Occipital lobe (tissue), 2 donors: Measurements from ENCODE around the gene CFAP300. TPM values are rescaled to one million over a fixed set of nuclear protein-coding genes. Genes with fewer than 3 reads are reported as not detected.

Experiments used
- DNase-seq: peaks from one replicate; lab custom pipeline; 2025; lab: John Stamatoyannopoulos, UW
- total RNA-seq: library from RNA; depleted of rRNA; stranded (reverse); fragments of >200 nt; gene quantifications from one replicate; pipeline ENCODE4 v1.2.3, GENCODE V29; 2014

CFAP300 gene
- 4.8 TPM for total RNA-seq

DNA sequence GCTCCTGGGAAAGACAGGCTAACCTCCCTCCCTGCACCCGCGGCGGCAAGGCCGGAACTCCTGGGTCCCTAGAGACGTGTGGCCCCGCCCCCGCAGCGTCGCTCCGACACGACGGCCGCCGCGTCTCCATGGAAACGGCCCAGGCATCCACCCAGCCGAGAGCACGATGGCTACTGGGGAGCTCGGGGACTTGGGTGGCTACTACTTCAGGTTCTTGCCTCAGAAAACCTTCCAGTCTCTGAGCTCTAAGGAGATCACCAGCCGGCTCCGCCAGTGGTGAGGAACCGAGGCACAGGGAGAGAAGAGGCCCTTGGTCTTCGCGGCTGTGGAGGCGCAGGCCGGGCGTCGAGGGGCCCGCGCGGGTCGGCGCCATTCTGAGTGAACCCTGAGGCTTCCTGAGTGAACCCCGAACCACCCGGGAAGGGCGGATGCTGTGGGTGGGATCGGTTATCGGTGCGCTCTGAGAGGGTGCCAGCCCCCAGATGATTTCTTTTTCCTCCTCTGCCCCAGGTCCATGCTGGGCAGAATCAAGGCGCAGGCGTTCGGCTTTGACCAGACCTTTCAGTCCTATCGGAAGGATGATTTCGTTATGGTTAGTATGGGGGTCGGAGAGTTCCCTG lies at the start of gene CFAP300:
Gene CFAP300, plus strand, starts transcription at position 133 of the 620 bp plus-strand sequence. Its CDS starts 34 bp downstream, at position 167.
- DNase-seq = peak; percentile 31

- DNase-seq = no peak
Observed at GRCh38 chr11:102001657-102002338, 45.4 kb upstream of the CFAP300 start.

DNA sequence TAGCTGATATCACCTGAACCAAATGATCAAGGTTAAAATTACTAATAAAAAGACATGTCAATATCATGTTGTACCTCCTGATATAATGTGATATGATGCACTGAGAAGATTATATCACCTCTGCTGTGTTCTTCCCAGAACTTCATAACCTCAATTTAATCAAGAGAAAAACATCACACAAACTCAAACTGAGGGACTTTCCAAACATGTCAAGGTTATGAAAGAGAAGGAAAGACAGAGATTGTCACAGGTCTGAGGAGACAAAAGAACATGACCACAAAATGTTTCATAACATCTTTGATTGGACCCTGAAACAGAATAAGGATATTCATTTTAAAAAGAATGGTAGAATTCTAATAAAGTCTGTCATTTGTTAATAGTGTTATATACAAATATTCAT lies 43.0 kb upstream of the CFAP300 start:
- DNase-seq = no peak

GRCh38 chr11:102005306-102005705 lies 41.9 kb upstream of the CFAP300 start:
- DNase-seq = no peak

GRCh38 chr11:102006835-102007566 lies 40.2 kb upstream of the CFAP300 start:
- DNase-seq = no peak

DNA sequence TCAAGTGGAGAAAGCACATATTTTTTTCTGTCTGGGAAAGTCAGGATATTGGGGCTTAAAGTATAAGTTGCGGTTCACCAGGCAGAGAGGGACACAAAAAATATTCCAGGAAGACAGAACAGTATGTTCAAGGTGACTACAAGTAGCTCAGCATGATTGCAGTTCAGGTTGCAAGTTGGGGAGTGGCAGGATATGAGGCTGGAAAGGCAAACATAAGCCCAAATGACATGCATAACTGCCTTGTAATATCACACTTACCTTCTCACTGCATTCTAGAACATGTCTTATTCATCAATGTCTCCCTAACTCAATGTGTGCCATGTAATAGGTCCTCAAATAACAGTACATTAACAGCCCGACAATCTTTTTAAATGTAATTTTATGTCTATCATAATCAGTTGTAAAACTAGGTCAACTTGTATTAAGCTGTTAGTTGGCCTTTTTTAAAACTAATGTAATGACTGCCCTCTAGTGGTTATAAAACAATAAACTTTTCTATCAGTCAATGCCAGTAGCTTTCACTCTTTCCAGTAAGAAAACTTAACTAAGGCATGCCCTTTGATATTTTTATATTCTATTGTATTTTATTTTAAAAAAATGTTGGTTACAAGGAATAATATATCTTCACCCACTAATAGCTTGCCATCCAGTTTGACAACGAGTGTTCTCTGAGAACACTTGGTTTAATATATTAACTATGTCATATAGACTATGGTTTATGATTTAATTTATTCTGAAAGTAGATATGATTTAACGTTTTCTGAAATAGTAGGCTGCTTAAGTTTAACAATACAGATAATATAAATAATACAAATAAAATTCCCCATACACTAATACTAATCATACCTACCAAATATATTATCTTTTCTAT lies 39.4 kb upstream of the CFAP300 start:
- no peak for DNase-seq

DNA sequence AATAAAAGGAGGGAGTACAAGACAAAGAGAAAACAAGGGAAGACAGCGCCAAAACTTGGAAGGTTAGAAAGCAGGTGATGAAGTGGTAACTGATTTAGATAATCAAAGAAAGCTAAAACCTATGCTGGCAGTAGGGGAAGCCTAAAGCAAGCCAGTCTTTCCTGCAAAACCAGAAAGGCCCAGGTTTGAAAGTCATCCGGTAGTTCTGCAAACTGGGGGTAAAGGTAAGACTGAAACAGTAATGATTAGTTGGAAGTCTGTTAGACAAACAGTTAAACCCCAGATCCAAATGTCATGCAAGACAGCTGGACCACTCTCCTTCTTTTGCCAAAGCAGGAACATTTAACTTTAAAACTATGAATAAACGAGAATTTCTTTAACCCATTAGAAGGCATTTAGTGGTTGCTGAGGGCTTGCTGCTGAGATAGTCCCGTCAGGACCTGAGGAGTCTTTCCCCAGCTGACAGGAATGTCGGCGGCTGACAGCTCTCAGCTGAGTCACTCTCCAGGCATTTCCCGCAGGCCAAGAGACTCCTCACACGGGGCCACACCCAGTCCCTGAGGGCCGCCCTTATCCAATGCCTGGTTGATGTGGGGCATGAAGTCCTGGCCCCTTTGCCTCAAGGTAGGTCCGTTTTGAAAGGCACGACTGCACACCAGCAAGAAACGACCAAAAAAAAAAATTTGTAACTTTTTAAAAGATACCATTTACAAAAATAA lies 36.3 kb upstream of the CFAP300 start:
- DNase-seq = no peak

GRCh38 chr11:102012946-102013345 lies 34.3 kb upstream of the CFAP300 start:
- DNase-seq = no peak

GRCh38 chr11:102014756-102015155 lies 32.5 kb upstream of the CFAP300 start:
- no peak for DNase-seq

DNA sequence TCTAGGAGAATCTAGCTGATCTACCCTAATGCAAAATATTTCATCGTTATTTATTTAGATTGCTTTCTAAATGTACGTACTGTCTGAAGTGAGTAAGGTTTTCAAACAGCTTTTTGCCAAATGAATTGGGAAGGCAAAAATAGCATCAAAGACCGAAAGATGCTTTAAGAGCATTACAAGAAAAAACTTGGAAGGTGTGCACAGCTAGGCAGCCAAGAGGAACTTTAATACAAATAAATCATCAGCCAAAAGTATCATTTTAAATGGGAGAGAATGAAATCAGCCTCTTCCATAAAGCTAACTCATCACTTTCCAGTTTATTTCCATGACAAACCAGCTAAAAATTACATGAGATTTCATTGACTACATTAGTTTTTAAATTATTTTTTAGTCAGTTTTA lies 30.2 kb upstream of the CFAP300 start:
- DNase-seq = no peak

DNA sequence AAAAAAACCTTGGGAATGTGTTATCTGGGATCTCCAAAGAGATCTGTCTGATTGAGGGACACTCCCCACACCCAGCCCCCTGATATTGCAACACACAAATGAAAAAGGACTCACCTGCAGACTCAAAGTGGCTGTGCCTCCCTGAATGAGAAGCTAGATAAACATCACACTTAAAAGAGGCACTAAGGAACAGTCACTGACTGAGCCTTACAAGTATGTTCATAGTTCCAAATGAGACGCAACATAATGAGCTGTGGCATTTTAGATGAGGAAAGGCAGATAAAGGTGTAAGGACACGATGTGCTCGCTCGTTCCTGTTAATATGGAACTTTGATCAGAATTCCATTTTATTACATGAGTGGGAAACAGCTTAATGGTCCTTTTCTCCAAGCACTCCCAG lies 21.0 kb upstream of the CFAP300 start:
- no peak for DNase-seq

GRCh38 chr11:102026959-102027358 lies 20.3 kb upstream of the CFAP300 start:
- no peak for DNase-seq

GRCh38 chr11:102036757-102037156 lies 10.5 kb upstream of the CFAP300 start:
- DNase-seq = no peak

- no peak for DNase-seq
Observed at GRCh38 chr11:102046841-102047240, 396 bp upstream of the CFAP300 start.

DNA sequence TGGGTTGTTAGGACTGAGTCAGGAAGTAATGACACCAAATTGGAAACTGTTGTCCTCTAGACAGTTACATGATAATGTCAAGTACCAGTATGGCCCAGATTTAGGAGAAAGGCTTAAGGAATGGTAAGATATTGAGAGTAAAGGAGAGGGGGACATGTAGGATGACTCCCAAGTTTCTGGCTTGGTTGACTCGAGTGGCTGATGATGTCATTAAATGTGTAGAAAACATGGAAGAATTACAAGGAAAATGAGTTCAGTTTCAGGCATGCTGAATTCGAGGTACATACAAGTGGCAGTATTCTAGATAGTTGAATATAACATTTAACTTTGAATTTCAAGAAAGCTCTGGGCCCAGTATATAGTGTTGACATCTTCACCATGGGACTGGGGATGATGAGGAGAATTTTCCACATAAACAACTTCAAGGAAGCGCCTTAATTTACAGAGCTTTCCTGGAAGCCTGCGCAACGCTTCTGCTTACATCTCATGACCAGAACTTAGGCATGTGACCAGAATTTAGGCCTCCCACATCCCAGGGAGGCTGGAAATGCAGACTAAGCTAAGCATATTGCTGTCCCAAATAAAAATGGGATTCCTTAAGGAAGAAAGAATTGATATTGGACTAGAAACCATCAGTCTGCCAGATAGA lies 3.8 kb downstream of the CFAP300 start:
- DNase-seq = no peak

GRCh38 chr11:102061276-102061675 lies 14.0 kb downstream of the CFAP300 start:
- DNase-seq = no peak

DNA sequence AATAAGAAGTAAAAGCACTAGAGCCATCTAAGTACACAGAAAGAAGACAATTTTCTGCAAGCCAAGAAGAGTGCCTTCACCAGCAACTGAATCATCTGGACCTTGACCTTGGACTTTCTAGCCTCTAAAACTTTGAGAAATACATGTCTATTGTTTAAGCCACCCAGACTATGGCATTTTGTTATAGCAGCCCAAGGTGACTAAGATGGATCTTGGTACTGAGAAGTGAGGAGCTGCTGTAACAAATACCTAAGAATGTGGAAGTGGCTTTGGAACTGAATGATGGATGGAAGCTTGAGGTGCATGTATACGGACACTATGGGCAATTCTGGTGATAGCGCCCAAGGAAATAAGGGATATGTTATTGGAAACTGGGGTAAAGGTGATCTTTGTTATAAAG lies 14.9 kb downstream of the CFAP300 start:
- DNase-seq = no peak

DNA sequence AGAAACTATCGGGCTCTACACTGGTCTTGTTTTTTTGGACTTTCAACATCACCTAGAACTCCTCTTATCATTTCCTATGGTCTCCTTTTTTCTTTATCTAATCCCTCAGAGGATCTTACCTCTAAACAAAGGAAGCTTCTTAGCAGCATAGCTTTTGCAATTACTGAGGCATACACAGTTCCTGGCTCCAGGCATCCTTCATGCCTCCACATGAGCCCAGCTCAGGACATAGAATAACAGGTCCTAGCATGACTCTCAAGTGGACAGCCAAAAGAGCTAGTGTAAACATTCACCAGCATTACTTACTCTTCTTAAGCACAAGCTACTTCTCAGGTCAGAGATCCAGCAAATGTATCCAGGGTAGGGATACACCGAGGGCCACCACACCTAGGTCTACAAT lies 17.1 kb downstream of the CFAP300 start:
- DNase-seq = no peak

GRCh38 chr11:102070766-102071165 lies 23.5 kb downstream of the CFAP300 start:
- DNase-seq = no peak
